ENCODE data around the gene HIPK1.
"Not testable (repeated sequence)": the region's sequence is repeated elsewhere in the genome, so short reads cannot be mapped to it uniquely, and the experiment has no call there.

The HIPK1 gene

DNA sequence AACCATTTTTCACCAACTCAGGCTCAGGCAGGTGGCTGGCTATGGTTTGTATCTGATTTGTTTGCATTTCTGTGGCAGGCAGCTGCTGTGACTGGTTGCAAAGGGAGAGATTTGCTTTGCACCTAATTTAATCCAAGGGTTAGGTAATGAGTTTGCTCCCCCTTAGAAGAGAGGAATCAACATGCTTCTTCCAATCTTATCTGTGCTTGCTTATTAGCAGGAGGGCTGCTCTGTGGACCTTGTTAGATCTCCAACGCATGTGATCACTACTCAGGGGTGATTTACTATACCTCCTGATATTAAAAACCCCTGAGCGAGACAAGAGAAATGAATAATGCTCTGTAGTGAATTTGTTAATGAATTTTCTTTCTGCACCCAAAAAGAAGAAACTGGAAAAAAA, 70.7 kb downstream of the HIPK1 start:
- TF ChIP-seq, protein P1, sequence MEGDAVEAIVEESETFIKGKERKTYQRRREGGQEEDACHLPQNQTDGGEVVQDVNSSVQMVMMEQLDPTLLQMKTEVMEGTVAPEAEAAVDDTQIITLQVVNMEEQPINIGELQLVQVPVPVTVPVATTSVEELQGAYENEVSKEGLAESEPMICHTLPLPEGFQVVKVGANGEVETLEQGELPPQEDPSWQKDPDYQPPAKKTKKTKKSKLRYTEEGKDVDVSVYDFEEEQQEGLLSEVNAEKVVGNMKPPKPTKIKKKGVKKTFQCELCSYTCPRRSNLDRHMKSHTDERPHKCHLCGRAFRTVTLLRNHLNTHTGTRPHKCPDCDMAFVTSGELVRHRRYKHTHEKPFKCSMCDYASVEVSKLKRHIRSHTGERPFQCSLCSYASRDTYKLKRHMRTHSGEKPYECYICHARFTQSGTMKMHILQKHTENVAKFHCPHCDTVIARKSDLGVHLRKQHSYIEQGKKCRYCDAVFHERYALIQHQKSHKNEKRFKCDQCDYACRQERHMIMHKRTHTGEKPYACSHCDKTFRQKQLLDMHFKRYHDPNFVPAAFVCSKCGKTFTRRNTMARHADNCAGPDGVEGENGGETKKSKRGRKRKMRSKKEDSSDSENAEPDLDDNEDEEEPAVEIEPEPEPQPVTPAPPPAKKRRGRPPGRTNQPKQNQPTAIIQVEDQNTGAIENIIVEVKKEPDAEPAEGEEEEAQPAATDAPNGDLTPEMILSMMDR (IDR thresholded peaks at IDR 0.05; ENCODE audit: low read depth, low read length): no peak
- no peak for DNase-seq (ENCODE audit: extremely low read depth, low read depth)

DNA sequence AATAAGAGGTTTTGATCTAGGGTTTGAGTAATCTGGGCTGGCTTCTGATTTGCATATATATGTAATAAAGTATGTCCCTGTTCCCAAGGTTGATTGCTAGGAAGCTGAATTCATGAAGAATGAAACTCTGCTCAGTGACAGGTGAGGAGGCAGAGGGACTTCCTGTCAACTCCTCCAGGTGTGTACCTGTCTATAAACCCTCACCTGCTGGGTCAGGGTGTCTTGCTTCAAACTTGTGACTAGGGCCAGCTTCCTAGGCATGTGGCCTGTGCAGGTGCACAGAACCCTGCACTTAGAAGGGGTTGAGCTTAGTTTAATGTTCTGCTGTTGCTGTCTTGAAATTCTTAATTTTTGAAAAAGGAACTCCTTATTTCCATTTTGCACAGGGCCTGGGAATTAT, 71.3 kb downstream of the HIPK1 start:
- TF ChIP-seq, protein P1 (IDR thresholded peaks at IDR 0.05; ENCODE audit: low read depth, low read length): no peak
- no peak for DNase-seq (ENCODE audit: extremely low read depth, low read depth)

- TF ChIP-seq, protein P1 (IDR thresholded peaks at IDR 0.05; ENCODE audit: low read depth, low read length): no peak
- no peak for DNase-seq (ENCODE audit: extremely low read depth, low read depth)
Observed at GRCh38 chr1:114002492-114003239, 73.5 kb downstream of the HIPK1 start.

DNA sequence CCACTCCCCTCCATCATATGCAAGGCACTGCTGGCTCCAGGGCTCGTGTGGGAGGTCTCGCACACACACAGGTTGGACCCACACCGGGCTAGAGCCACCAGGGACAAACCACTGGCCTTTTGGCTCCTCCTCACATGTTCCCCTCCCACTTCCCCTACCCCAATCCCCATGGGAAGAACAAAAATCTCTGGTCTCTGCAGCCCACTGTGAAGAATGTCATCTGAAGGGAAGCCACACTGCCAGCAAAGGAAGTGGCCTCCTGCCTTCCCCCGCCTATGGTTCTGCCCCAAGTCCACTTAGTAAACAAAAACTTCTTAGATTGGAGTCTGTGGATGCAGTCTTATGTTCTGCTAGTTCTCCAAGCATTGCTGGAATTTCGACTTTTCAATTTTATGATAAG, 74.3 kb downstream of the HIPK1 start:
- no peak for DNase-seq (ENCODE audit: extremely low read depth, low read depth)
- TF ChIP-seq, protein P1 (IDR thresholded peaks at IDR 0.05; ENCODE audit: low read depth, low read length): no peak

- not testable (repeated sequence) for DNase-seq (ENCODE audit: extremely low read depth, low read depth)
Observed at GRCh38 chr1:114006825-114007224, 77.7 kb downstream of the HIPK1 start.

DNA sequence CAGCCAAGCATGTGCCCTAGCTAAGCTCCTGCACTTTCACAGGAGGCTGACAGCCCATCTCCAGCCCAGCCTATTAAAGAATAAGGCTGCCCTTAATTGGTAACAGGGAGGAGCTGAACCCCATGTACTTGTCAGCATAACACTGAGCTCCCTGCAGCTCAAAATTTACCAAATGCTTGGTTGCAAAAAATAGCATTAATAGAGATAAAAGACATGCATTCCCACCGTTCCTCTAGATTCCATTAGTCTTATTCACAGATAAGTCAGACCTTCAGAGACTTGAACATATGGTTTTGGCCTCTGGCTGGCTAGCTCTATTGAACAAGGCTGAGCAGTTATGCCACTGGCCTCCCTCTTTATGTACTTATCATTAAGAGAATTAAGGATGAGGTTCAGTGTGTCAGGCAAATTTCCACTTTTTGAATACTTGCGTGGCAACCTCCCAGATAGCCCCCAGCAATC, 79.4 kb downstream of the HIPK1 start:
- TF ChIP-seq, protein P1 (IDR thresholded peaks at IDR 0.05; ENCODE audit: low read depth, low read length): no peak
- no peak for DNase-seq (ENCODE audit: extremely low read depth, low read depth)

DNA sequence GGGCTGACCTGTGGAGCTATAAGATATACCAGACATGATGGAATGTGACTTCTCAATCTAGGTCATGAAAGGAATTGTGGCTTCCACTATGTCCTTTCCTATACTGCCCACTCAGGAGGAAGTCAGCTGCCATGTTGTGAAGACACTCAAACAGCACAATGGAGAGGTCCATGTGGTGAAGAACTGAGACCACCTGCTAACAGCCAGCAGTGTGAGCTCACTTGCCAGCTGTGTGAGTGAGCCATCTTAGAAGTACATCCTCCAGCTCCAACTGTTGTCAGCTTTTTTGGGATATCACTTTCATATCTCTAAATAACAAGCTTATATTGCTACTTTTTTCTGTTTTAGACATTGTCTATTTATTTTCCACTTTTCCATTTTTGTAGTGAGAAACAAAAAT, 79.9 kb downstream of the HIPK1 start:
- DNase-seq (ENCODE audit: extremely low read depth, low read depth): no peak
- TF ChIP-seq, protein P1 (IDR thresholded peaks at IDR 0.05; ENCODE audit: low read depth, low read length): no peak

- DNase-seq (ENCODE audit: extremely low read depth, low read depth): no peak
- TF ChIP-seq, protein P1 (IDR thresholded peaks at IDR 0.05; ENCODE audit: low read depth, low read length): no peak
Observed at GRCh38 chr1:114009393-114009792, 80.3 kb downstream of the HIPK1 start.

Measured in AG09319 (cell line).